GM19324 (cell line): ENCODE results near the gene DNLZ.

Experiments used
- ATAC-seq: cut with Tn5 transposase; IDR thresholded peaks from one replicate; pipeline ENCODE4 v1.9.1; 2021; ENCODE audit warnings: mild to moderate bottlenecking, moderate library complexity; ENCODE audit not compliant: unreplicated experiment, low FRiP score

DNLZ gene

DNA sequence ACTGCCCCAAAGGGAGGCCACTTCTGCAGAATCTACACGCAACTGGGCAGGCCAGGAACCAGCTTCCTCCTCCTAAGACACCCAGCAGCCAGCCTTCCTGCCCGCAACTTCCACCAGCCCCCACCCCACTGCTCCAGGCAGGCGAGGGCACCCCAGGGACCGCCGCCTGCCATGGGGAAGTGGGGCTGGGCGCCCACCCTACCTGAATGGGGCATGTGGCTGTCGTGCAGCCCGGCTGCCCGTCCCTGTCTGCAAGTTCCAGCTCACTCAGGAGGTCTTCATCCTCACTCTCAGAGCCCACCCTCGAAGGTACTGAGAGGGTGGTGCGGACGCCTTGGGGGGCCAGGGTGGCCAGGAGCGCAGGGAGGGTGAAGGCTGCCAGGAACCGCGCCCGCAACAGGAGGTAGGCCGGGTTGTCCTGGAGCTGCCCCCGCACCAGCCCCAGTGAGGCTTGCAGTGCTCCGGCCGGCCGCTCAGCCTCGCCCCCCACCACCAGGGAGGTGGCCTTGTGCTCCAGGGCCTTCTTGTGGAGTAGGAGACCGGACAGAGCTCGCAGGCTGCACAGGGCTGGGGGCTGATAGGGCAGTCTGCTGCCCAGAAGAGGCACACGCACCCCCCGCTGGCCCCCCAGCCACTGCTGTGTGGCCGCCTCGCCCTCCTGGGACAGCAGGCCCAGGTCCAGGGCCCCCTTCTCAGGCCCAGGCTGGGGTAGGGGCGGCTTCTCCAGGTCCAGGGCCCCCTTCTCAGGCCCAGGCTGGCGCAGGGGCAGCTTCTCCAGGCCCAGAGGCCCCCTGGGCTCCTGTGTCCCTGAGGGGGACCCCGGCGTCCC lies 14.0 kb upstream of the DNLZ start:
- no peak for ATAC-seq

DNA sequence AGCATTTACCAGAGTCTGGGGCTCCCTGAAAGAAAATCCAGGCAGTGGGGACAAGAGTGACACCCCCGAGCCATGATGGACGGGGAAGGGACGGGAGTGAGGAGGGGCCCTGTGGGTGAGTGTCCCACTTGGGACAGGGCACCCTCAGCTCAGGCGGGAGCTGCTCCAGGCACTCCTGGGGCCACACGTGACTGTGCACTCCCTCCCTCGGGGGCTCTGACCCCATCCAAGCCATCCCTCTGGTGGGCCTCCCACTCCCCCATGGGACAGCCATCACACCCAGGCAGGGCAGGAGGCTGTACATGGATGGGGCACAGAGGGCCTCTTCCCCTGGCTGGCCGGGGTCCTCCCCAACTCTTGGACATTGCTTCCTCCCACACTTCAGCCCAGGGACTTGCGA lies 12.9 kb upstream of the DNLZ start:
- no peak for ATAC-seq

DNA sequence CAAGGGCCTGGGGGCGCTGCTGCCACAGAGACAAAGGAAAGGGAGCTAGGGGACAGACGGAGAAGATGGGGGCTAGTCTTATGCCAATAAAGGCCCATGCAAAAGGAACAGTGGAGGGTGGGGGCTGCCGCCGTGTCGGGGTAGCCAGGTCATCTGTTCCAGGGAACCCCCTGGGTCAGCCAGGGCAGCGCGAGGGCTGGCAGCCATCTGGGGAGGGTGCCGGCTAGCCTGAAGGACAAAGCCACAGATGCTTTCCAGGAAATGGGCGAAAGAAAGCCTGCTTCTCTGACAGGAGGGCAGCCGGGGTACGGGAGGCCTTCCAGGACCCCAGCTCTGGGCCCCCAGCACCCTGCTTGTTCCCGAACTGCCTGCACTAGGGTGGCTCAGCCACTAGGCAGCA lies 11.6 kb upstream of the DNLZ start:
- ATAC-seq: no peak

DNA sequence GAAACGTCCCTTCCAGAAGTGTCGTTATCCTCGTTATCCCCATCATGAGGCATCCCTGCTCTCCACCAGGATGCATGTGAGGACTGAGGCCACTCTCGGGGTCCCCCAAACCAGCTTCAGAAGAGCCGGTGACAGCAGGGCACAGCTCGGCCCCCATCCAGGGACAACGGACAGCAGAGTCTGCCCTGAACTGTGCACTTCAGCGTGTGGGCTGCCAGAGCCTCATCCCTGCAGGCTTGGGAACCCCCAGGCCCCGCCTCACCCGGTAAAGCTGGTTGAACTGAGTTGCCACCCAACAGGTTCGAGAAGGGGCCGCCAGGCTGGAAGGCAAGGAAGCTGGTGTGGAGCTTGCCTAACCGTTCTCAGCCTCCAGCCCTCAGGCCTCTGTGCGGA lies 10.6 kb upstream of the DNLZ start:
- ATAC-seq: no peak

DNA sequence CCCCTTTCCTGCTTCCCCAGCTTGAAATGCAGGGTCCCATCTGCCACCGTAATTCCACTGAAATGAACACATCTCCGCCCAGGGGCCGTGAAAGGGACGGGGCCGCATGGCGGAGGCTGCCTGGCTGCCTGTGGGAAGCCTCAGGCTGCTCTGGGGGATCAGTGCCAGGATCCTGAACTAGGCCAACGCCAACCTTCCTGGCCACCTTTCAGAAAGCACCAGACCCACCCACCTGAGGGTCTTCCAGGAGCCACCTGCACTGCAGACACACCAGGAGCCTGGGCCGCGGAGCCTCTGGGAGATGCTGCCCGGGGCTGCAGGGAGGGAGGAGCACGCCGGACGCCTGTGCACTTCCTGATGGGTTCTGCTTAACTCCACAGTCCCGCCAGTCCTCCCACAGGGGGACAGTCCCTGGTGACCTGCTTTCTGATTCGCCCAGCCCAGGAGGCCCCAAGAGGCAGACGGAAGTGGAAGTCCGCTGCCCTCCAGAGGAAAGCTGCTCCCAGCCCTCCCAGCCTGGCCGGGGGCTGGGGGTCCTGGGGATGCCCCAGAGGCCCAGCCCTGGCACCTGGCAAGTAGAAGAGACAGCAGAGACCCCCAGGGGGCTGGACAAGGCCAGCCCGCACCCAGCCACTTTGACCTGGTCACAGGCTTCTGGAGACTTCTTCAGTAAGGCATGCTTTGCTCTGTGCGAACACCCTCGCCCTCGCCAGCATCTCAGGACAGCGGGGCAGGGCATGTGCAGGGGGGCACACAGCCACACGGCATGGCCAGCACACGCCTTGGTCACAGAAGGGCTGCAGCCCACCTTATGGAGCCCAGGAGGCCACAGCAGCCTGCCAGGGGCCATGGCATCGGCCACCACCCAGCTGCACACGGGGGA lies 10.0 kb upstream of the DNLZ start, which contains the start of gene CARD9:
TSS of gene CARD9 (minus strand) at position 370 of the 883 bp plus-strand sequence. CDS start 1,591 bp downstream, outside the sequence.
- no peak for ATAC-seq

DNA sequence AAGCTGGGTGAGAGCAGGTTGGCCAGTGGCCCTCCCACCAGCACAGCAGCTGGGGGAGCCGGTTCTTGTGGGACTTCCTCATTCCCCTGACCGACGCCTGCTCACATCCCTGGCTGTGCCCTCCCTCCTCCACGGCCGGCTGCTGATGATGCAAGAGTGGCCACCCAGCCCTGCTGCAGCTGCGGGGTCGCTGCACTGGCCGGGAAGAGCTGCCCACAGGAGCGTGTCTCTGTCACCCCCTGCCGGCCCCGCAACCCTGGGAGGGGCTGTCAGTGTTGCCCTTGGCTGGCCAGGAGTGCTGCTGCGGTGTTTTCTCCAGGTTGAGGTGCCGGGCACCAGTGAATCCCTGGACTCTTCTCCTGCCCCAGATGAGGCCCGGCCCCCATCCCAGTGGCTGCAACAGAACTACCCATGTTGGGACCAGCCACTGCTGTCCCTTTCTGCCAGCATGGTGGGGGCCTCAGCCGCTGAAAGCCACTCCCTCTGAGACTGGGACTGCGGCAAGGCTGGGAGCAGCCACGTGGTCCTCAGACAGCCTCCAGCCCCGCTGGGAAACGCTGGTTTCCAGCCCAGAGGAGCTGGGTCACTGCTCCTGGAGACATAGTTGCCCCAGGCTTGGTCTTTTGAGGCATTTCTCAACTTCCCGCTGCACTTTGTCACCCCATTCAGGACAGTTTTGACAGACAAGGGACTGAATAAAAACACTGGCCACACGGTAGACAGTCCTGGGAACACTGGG lies 9.2 kb upstream of the DNLZ start:
- no peak for ATAC-seq

DNA sequence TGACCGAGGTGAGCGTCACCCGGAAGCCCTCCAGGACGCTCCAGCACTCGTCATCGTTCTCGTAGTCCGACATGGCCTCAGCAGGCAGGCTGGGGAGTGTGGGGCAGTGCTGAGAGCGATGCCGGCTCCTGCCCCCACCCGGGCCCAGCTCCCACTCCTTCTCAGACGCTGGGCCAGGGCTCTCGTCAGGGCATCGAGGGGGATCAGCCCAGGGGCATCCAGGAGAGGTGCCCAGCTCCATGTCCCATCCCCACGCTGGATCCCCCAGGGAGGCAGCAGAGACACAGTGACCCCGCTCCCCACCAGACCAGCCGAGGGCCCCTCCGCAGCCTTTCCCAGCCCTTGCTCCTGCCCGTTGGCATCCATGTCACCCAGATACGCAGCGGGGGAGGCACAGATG lies 8.5 kb upstream of the DNLZ start:
- ATAC-seq: no peak

DNA sequence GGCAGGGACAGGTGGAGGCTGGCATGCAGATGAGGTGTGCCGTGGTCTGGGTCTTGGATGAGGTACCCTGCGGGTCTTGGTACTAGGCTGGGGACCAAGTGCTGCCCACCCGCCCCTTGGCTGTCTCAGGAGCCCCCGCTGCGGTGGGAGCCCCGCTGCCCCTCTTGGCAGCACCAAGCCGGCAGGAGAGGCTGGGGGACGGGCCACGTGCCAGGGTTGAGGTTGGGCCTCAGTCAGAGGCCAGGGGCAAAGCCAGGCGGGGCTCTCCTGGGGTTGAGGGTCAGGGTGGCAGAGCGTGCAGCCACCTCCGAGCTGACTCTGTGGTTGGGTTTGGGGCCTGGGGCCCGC lies 8.0 kb upstream of the DNLZ start:
- no peak for ATAC-seq

DNA sequence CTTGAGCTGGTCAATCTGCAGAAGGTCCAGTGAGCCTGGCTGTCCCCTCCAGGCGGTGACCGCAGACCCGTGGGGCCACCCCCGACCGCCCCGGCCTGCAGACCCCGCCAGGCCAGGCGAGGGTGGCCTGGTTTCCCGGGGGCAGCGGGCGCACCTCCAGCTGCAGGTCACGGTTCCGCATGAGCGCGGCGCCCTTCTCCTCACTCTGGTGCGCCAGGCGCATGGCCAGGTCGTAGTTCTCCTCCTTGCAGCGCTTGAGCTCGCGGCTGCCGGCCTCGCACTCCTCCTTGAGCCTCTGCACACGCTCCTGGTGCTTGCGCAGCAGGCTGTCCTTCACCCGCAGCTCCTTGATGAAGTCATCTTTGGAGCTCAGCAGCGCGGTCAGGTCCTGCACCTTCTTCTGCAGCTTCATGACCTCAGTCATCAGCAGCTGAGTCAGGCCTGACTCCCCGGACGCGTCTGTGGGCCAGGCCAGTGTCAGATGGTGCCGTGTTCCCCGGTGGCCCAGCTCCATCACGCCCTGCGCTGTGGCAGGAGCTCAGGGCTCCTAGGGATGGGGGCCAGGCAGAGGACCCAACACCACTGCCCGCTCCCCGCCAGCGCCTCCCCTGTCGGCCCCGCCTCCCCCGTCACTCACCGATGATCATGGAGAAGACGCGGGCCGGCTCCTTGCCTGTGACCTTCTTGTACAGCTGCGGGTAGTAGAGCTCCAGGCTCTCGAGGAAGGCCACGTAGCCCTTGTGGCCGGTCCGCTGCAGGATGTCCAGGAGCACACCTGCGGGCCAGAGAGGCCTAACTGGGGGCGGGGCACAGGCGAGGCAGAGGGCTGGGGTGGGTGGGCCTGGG lies 7.4 kb upstream of the DNLZ start:
- ATAC-seq: no peak

DNA sequence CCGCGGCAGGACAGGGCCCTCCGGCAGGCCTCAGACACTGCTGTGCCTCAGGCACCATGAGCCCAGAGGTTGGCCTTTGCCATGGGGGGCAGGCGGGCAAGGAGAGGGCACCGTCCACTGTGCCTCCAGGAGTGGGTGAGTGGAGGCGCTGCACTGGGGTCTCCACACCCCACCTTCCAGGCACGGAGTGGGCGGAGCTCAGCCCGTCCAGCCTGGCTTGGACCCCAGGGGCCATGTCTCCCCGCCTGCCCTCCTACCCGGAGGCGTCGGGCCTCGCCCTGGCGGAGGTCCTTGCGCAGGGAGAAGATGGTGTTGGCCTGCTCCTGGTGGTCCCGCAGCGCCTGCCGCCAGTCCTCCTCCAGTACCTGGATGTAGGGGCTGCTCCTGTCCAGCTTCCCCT lies 6.5 kb upstream of the DNLZ start:
- ATAC-seq: no peak

DNA sequence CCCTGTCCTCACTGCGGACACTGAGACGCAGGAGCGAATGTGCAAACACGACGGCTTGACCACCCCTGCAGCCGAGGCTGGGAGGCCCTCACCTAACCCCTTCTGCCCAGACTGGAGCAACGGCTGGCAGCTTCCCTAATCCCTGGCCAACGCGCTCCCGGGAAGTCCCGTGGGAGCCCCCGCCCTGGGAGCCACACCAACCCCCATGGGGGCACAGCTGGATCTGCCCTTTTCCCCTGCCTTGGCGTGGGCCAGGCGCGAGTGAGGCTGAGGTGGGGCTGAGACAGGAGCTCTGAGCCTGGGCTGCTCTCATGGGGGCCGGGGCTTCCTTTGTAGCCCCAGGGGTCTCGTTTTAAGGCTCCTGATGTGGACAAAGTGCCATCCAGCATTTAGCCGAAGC lies 4.6 kb upstream of the DNLZ start:
- no peak for ATAC-seq

DNA sequence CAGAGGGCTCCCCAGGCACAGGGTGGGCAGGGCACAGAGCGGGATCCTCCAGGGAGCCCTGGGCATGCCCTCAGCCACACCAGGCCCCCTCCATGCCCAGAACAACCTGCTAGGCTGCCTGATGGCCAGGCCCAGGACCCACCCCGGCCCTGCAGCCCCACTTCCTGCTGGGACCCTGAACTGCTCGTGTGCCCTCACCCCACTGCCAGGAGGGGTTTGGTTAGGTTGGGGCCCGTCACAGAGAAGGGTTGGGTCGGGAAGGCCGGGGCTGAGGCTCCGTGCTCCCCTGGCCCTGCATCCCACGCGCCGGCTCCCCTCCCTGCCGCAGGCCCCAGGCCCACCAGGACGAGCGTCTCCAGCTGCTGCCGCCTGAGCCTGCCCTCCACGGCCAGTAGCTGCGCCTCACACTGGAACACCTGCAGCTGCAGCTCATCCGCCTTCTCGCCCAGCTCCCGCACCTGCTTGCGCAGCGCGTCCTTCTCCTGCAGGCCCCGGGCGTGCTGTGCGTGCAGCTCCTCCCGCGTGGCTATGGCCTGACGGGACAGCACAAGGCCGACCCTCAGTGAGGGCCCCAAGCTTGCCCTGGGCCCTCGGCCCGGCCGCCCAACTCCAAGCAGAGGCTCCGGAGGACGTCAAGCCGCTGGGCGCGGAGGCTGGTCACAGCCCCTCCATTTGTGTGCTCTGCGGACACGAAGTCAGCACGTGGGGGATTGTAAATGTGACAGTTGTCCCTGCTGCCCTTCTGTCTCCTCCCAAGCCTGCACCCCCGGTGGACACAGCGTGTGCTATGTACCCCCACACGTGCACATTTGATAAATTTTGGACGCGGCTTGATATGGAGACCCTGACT lies 4.0 kb upstream of the DNLZ start:
- ATAC-seq: no peak

DNA sequence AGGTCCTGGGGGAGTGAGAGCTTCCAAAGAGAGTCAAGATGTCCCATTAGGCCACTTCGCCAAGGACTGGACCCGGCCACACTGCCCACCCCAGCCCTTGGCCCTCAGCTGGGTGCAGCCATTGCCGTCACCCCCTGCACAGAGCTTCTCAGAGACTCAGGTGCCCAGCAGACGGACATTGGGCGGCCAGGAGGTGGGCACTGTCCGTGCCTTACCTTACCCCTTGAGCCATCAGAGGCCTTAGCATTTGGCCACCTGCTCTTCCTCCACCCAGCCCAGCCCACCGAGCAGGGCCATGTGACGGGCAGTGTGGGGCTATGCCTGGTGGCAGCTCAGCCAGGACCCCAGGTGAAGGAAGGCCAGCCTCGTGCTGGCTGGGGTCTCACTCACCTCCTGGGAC lies 3.3 kb upstream of the DNLZ start:
- ATAC-seq: no peak

DNA sequence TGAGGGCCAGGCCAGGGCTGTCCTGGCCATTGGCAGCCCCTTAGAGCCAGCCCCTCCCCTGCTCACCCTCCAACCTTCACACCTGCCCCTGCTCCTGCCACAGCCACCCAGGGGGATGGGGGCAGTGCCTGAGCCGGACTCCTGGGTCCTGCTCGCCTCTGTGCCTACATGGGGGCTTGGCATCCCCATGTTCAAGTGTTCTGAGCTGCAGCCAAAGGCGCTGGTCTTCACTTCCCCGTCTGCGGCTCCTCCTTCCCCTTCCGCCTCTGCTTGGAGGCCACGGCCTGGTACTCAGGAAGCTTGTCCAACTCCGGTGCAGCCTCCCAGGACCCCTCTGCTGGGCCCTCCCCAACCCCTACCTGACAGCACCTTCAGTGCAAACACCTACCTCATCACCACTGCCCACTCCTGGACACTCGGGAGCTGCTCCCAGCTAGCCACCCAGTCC lies 2.3 kb upstream of the DNLZ start:
- no peak for ATAC-seq

DNA sequence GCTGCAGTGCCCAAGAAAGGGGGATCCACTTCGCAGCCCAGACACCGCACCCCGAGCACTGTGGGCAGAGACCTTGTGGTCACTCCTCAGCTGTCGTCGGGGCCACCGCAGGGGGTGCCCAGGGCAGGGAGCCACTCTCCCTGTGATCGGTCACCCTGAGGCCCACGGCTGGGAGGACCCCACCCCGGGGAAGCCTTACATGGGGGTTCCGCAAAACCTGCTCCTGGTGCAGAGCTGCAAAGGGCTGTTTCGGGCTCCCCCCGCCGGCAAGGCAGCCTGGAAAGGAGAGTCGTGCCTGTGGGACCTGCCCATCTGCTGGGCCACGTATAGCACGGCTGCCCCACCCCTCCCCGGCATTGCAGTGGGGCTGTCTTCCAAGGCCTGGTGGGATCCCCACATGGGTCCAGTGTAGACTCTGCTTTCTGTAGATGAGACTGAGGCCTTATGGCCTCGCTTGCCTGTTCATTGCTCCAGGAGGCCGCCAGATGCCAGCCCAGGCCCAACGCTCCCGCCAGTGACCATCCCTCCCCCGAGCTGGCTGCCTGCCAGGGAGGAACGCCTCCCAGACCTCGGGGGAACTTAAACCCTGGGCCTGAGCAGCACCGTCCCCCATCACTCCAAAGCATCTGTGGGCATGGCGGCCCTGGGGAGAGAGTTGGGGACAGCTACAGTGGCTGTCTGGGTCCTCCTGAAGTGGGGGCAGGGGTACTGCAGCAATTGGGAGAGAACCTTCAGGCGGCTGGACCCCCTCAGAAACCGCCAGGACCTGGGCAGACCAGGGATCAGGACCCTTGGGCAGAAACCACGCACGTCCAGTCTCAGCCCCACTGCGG lies 1.6 kb upstream of the DNLZ start:
- no peak for ATAC-seq

DNA sequence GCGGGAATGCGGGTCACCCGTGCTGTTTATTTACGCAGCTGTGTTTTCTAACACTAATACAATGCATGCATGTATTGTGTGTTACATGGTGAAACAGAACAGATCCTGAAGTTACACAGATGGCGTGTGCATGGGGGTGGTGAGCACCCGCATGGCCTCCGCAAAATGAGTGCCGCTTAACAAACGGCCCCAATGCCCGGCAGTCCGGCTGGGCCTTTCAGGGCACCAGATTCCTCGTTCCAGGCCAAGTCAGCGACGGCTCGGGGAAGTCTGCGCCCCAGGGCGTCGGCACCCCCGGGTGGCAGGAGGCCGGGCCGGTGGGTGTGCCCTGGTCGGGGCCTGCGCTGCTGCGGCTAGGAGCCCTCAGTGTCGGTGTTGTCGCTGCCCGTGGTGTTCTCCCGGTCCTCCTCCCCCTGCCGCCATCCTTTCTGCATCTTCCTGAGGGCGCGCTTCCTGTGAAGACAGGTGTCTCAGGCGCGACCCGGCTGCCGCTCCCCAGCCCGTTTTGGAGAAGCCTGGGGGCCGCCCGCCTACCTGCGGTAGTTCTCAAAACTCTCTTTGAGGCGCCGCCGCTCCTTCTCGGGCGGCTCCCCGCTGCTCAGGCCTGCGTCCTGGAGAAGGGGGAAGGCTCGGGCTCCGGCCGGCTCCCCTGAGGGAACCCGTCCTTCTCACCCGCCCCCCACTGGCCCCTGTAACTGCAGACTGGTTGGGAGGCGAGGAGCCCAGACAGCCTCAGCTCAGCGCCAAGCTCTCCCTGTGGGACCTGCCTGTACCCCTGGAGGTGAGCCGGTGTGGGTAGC lies 605 bp upstream of the DNLZ start:
- ATAC-seq: no peak

DNA sequence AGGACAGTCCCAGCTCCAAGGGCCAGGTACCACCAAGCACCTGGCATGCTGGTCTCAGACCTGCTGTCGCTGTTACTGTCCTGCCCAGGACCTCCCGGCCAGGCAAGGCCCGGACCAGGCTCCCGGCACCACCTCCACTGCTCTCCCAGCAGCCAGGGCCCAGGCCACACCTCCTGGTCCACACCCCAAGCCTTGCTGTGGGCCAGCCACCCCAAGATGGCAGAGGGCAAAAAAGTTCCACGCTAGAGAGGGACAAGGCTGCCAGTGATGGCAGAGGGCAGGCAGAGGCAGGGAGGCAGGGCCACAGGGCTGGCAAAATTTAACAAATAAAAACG lies 1.1 kb downstream of the DNLZ start:
- ATAC-seq: no peak
